WI38 (cell line): Measurements from ENCODE around the gene PSME3IP1.

Source experiments
- H3K4me3 ChIP-seq: 2 replicates; pipeline ENCODE4 v1.5.1; 2011; ENCODE audit warnings: low read depth, mild to moderate bottlenecking, control low read depth, low read length
- CTCF ChIP-seq: IDR thresholded peaks from 2 replicates; pipeline ENCODE4 v1.5.1; 2012; ENCODE audit warnings: low read depth, mild to moderate bottlenecking, control low read depth, low read length

PSME3IP1 gene

GRCh38 chr16:57226701-57227621 lies 41.1 kb upstream of the PSME3IP1 start:
- no peak overlapping the region for H3K4me3 ChIP-seq
- TF ChIP-seq CTCF = no peak

GRCh38 chr16:57225978-57226377 lies 40.1 kb upstream of the PSME3IP1 start:
- no peak overlapping the region for H3K4me3 ChIP-seq
- TF ChIP-seq CTCF = no peak

- TF ChIP-seq CTCF = no peak
- H3K4me3 ChIP-seq = no peak overlapping the region
These were observed 39.0 kb upstream of the PSME3IP1 start for GRCh38 chr16:57224651-57225335.

- no peak overlapping the region for H3K4me3 ChIP-seq
- no peak for TF ChIP-seq CTCF
These were observed 37.2 kb upstream of the PSME3IP1 start for GRCh38 chr16:57223057-57223456.

GRCh38 chr16:57216968-57217367 lies 31.1 kb upstream of the PSME3IP1 start:
- no peak overlapping the region for H3K4me3 ChIP-seq
- no peak for TF ChIP-seq CTCF

GRCh38 chr16:57213462-57213861 lies 27.6 kb upstream of the PSME3IP1 start:
- H3K4me3 ChIP-seq = no peak overlapping the region
- TF ChIP-seq CTCF = no peak

GRCh38 chr16:57209780-57210179 lies 23.9 kb upstream of the PSME3IP1 start:
- no peak overlapping the region for H3K4me3 ChIP-seq
- TF ChIP-seq CTCF = no peak
